Measurements from ENCODE around the gene ACAD8.

The ACAD8 gene

DNA sequence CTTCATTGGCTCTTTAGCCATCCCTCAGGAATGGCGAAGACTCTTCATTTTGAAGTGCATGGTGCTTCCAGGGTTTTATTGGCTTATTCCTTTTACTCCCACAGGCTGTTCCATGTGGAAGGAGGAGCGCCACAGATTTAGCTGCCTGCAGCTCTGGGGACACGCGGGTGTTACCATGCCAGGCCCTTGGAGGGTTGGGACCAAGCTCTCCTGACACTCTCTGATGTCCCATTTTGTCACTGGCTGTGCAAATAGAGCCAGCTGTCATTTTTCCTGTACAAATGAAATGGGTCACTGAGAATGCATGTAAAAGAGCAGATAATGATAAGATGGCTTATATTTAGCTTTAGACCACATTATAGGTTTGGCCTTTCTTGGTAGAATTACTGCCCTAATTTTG is 9.5 kb upstream of the ACAD8 start:
- Histone ChIP-seq H3K9me3 (replicated peaks; ENCODE audit: insufficient read depth, low read length) (no peaks in the 10 kb centered on the region), H3K36me3 (replicated peaks; ENCODE audit: insufficient read depth, low read length) (no peaks in the 10 kb centered on the region; the same call in 1 of the 2 replicates), H3K79me2 (ENCODE audit: low read length) (no peaks in the 10 kb centered on the region), H3F3A (ENCODE audit: insufficient read depth, low read length) (peaks cover 12% of the 10 kb centered on the region; the same call in 1 of the 2 replicates), H3K27me3 (replicated peaks; ENCODE audit: insufficient read depth, low read length) (no peaks in the 10 kb centered on the region), H3K4me3 (ENCODE audit: low read length) (no peak overlapping the region), H2AFZ (ENCODE audit: low read length) (no peak overlapping the region), H3K9ac (ENCODE audit: low read length) (no peak overlapping the region), H3K4me1 (ENCODE audit: low read length) (peaks cover 12% of the 10 kb centered on the region), H3K4me2 (ENCODE audit: low read depth, low read length) (no peak overlapping the region), H4K20me1 (ENCODE audit: insufficient read depth, low read length) (no peaks in the 10 kb centered on the region), H3K9me2 (replicated peaks; ENCODE audit: insufficient read depth, low read length) (no peaks in the 10 kb centered on the region), H3K27ac (ENCODE audit: low read length) (no peak overlapping the region)
- TF ChIP-seq, protein P1, sequence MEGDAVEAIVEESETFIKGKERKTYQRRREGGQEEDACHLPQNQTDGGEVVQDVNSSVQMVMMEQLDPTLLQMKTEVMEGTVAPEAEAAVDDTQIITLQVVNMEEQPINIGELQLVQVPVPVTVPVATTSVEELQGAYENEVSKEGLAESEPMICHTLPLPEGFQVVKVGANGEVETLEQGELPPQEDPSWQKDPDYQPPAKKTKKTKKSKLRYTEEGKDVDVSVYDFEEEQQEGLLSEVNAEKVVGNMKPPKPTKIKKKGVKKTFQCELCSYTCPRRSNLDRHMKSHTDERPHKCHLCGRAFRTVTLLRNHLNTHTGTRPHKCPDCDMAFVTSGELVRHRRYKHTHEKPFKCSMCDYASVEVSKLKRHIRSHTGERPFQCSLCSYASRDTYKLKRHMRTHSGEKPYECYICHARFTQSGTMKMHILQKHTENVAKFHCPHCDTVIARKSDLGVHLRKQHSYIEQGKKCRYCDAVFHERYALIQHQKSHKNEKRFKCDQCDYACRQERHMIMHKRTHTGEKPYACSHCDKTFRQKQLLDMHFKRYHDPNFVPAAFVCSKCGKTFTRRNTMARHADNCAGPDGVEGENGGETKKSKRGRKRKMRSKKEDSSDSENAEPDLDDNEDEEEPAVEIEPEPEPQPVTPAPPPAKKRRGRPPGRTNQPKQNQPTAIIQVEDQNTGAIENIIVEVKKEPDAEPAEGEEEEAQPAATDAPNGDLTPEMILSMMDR (IDR thresholded peaks at IDR 0.05; ENCODE audit: low read length) = no peak
- no peak for TF ChIP-seq EZH2 (optimal IDR thresholded peaks at IDR 0.05; ENCODE audit: low read depth, low read length)
- TF ChIP-seq EZH2phosphoT487 (IDR thresholded peaks at IDR 0.05; ENCODE audit: low read length) = no peak
- no peak for DNase-seq

DNA sequence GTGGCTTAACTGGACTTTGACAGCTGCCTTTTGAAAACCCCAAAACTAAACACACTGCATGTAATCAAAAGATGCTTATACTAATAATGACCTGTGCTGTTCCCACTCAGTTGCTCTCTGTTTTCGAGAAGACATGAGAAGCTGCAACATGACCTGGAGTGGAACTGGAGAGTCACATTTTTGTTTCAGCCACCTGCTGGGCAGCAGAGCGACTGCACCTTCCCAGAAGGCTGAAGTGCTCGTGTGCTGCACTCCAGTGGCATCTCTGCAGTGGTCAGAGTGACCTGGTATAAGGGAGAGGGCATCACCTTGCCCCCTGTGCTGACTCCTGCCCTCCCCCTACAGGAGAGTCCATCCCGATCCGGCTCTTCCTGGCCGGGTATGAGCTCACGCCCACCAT is 8.8 kb upstream of the ACAD8 start:
- no peaks in the 10 kb centered on the region for H3K9me2 ChIP-seq (replicated peaks; ENCODE audit: insufficient read depth, low read length)
- H3K9me3 ChIP-seq (replicated peaks; ENCODE audit: insufficient read depth, low read length) = no peaks in the 10 kb centered on the region
- no peak overlapping the region for H3K4me3 ChIP-seq (ENCODE audit: low read length)
- peak; percentile 49 for DNase-seq
- no peaks in the 10 kb centered on the region for H4K20me1 ChIP-seq (ENCODE audit: insufficient read depth, low read length)
- H3F3A ChIP-seq (ENCODE audit: insufficient read depth, low read length) = peaks cover 18% of the 10 kb centered on the region; the same call in 1 of the 2 replicates
- TF ChIP-seq, protein P1 (IDR thresholded peaks at IDR 0.05; ENCODE audit: low read length) = peak; percentile 49
- no peak for TF ChIP-seq EZH2phosphoT487 (IDR thresholded peaks at IDR 0.05; ENCODE audit: low read length)
- H3K27me3 ChIP-seq (replicated peaks; ENCODE audit: insufficient read depth, low read length) = no peaks in the 10 kb centered on the region
- H2AFZ ChIP-seq (ENCODE audit: low read length) = no peak overlapping the region
- H3K4me1 ChIP-seq (ENCODE audit: low read length) = peaks cover 17% of the 10 kb centered on the region
- H3K79me2 ChIP-seq (ENCODE audit: low read length) = no peaks in the 10 kb centered on the region
- H3K4me2 ChIP-seq (ENCODE audit: low read depth, low read length) = no peak overlapping the region
- H3K27ac ChIP-seq (ENCODE audit: low read length) = no peak overlapping the region
- H3K9ac ChIP-seq (ENCODE audit: low read length) = no peak overlapping the region
- no peaks in the 10 kb centered on the region; the same call in 1 of the 2 replicates for H3K36me3 ChIP-seq (replicated peaks; ENCODE audit: insufficient read depth, low read length)

DNA sequence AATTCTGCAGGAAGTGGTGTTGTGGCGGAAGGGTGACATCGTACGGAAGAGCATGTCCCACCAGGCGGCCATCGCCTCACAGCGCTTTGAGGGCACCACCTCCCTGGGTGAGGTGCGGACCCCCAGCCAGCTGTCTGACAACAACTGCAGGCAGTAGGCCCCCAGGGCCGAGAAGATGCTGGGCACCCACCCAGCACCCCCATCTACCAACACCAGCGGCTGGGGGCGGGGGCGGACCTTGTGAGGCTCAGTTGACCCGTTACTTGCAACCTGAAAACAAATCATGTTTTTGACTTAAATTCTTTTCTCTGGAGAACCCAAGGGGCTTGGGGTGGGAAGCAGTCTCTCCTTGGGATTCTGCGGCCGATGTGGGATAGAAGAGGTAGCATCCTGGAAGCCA is 7.9 kb upstream of the ACAD8 start:
- Histone ChIP-seq H3K4me3 (ENCODE audit: low read length) (no peak overlapping the region), H3K9me3 (replicated peaks; ENCODE audit: insufficient read depth, low read length) (no peaks in the 10 kb centered on the region), H3K36me3 (replicated peaks; ENCODE audit: insufficient read depth, low read length) (peaks cover 6% of the 10 kb centered on the region; the same call in 1 of the 2 replicates), H3K27me3 (replicated peaks; ENCODE audit: insufficient read depth, low read length) (no peaks in the 10 kb centered on the region), H3K79me2 (ENCODE audit: low read length) (no peaks in the 10 kb centered on the region), H3K4me2 (ENCODE audit: low read depth, low read length) (no peak overlapping the region), H3K9ac (ENCODE audit: low read length) (no peak overlapping the region), H3F3A (ENCODE audit: insufficient read depth, low read length) (peaks cover 18% of the 10 kb centered on the region; the same call in 1 of the 2 replicates), H3K4me1 (ENCODE audit: low read length) (peaks cover 21% of the 10 kb centered on the region), H2AFZ (ENCODE audit: low read length) (no peak overlapping the region), H3K27ac (ENCODE audit: low read length) (no peak overlapping the region), H4K20me1 (ENCODE audit: insufficient read depth, low read length) (no peaks in the 10 kb centered on the region), H3K9me2 (replicated peaks; ENCODE audit: insufficient read depth, low read length) (no peaks in the 10 kb centered on the region)
- TF ChIP-seq EZH2phosphoT487 (IDR thresholded peaks at IDR 0.05; ENCODE audit: low read length) (no peak), EZH2 (optimal IDR thresholded peaks at IDR 0.05; ENCODE audit: low read depth, low read length) (no peak)
- TF ChIP-seq, protein P1 (IDR thresholded peaks at IDR 0.05; ENCODE audit: low read length) = no peak
- DNase-seq = no peak

Data from MM.1S (cell line).